Measurements from ENCODE around the gene PPARG. TPM values are rescaled to one million over a fixed set of nuclear protein-coding genes. Genes with fewer than 3 reads are reported as not detected.

PPARG gene
- total and polyA plus RNA-seq, 2 of the 13 experiments (the other 11 are each of a cell fraction or from before 2014, with no cell fraction given): 13.9 to 58.3 TPM

GRCh38 chr3:12444582-12445471 lies 156.0 kb downstream of the PPARG start (continued):
- no peak for TF ChIP-seq ZNF468 (CRISPR knock-in tag; IDR thresholded peaks at IDR 0.05)
- no peak for TF ChIP-seq TFDP1 (CRISPR knock-in tag; IDR thresholded peaks at IDR 0.05; ENCODE audit: borderline replicate concordance)
- peak; percentile 49; the same call in 1 of the 2 replicates for TF ChIP-seq GATAD2A (CRISPR knock-in tag; IDR thresholded peaks at IDR 0.05)
- no peak for TF ChIP-seq TAF15 (IDR thresholded peaks at IDR 0.05; ENCODE audit: low read depth, low read length, poor library complexity, severe bottlenecking)
- no peak for TF ChIP-seq ZNF337 (CRISPR knock-in tag; IDR thresholded peaks at IDR 0.05; ENCODE audit: borderline replicate concordance, low read depth)
- no peak for TF ChIP-seq NBN (conservative IDR thresholded peaks at IDR 0.05)
- no peak for TF ChIP-seq DDIT3 (CRISPR knock-in tag; IDR thresholded peaks at IDR 0.05)
- no peak for TF ChIP-seq ZNF761 (CRISPR knock-in tag; conservative IDR thresholded peaks at IDR 0.05)
- TF ChIP-seq ZBTB40 (IDR thresholded peaks at IDR 0.05): no peak
- no peak; the same call in 1 of the 2 replicates for TF ChIP-seq ZBTB40 (CRISPR knock-in tag; IDR thresholded peaks at IDR 0.05)
- TF ChIP-seq HOMEZ (CRISPR knock-in tag; IDR thresholded peaks at IDR 0.05; ENCODE audit: low read depth): peak; percentile 41; the same call in 1 of the 2 replicates
- no peak for TF ChIP-seq ZNF552 (CRISPR knock-in tag; IDR thresholded peaks at IDR 0.05; ENCODE audit: borderline replicate concordance)
- TF ChIP-seq ZSCAN12 (CRISPR knock-in tag; IDR thresholded peaks at IDR 0.05): no peak
- TF ChIP-seq ZNF274 (CRISPR knock-in tag; IDR thresholded peaks at IDR 0.05): no peak
- TF ChIP-seq ZNF280B (CRISPR knock-in tag; IDR thresholded peaks at IDR 0.05; ENCODE audit: borderline replicate concordance): no peak

Data from HepG2 (cell line).